A549 (cell line): ENCODE data around the gene TMCC3. TPM values are rescaled to one million over a fixed set of nuclear protein-coding genes. Genes with fewer than 3 reads are reported as not detected.

Source experiments
- ATAC-seq, 2 experiments: fragments of 200-7000 bp in 1 of 2; fragments of >200 bp in 1 of 2; cut with Nextera tagmentation in 1 of 2; cut with Tn5 transposase in 1 of 2; 3 replicates each; pipeline versions ENCODE4 v1.8.0 to v1.9.1; 2018 to 2020; ENCODE audit warnings: mild to moderate bottlenecking in 1 of 2, moderate library complexity in 1 of 2
- CTCF ChIA-PET: fragments of 300-600 bp; sonication (Branson Sonifier 250); formaldehyde crosslinking; extraction: SDS; loops from one replicate; lab custom pipeline; 2021; ENCODE audit warnings: antibody characterized with exemption, inconsistent platforms; lab: Yijun Ruan, JAX
- POLR2A ChIA-PET: fragments of 350-600 bp; formaldehyde crosslinking; extraction: SDS; loops from one replicate; lab custom pipeline; 2021; ENCODE audit warnings: antibody characterized with exemption, inconsistent platforms; lab: Yijun Ruan, JAX
- DNase-seq, 2 experiments: peaks; one replicate each; pipeline versions ENCODE4 v3.0.0 to v3.0.0-alpha.2; 2011 to 2016; ENCODE audit warnings: low read depth in 1 of 2, low spot score in 1 of 2
- FAIRE-seq: peaks from 2 replicates; lab custom pipeline; 2011; peaks lifted over from hg19 to GRCh38; lab: Jason Lieb, UNC
- H3K27ac ChIP-seq, 2 experiments: fragments of >200 bp; sonication (Bioruptor Twin); formaldehyde crosslinking; 3 replicates each; pipeline ENCODE4 v1.5.1; 2016 to 2017
- H3K4me1 ChIP-seq: fragments of >200 bp; sonication (Bioruptor Twin); formaldehyde crosslinking; 3 replicates; pipeline ENCODE4 v1.6.1; 2016
- H3K4me2 ChIP-seq: fragments of >200 bp; sonication (Bioruptor Twin); formaldehyde crosslinking; 3 replicates; pipeline ENCODE4 v1.6.1; 2016
- H3K4me3 ChIP-seq: fragments of >200 bp; sonication (Bioruptor Twin); formaldehyde crosslinking; 3 replicates; pipeline ENCODE4 v1.5.1; 2016
- H3K9me3 ChIP-seq: fragments of >200 bp; sonication (Bioruptor Twin); formaldehyde crosslinking; 3 replicates; pipeline ENCODE4 v1.6.1; 2016
- CTCF ChIP-seq: fragments of >200 bp; sonication (Bioruptor Twin); formaldehyde crosslinking; IDR thresholded peaks from 3 replicates; pipeline ENCODE4 v1.5.1; 2016
- EHMT2 ChIP-seq: fragments of 200-600 bp; sonication (generic); IDR thresholded peaks from 2 replicates; pipeline ENCODE4 v1.6.1; 2016; ENCODE audit warnings: antibody characterized with exemption, low read depth, mild to moderate bottlenecking, moderate library complexity
- ELK1 ChIP-seq: fragments of 150-350 bp; IDR thresholded peaks from 2 replicates; pipeline ENCODE4 v1.6.1; 2014; ENCODE audit warnings: low read depth, mild to moderate bottlenecking, low read length
- EP300 ChIP-seq, 2 experiments: fragments of >200 bp; sonication (Bioruptor Twin); formaldehyde crosslinking; IDR thresholded peaks; 2 replicates in 1 of 2; 3 replicates in 1 of 2; pipeline ENCODE4 v1.6.1; 2016 to 2017
- GATA3 ChIP-seq: IDR thresholded peaks from 2 replicates; pipeline ENCODE4 v1.6.1; 2012; ENCODE audit warnings: borderline replicate concordance
- HDAC2 ChIP-seq: fragments of 200-600 bp; sonication (generic); IDR thresholded peaks from 2 replicates; pipeline ENCODE4 v1.6.1; 2016
- HES2 ChIP-seq: fragments of >200 bp; sonication (Bioruptor Twin); formaldehyde crosslinking; IDR thresholded peaks from 2 replicates; pipeline ENCODE4 v1.6.1; 2016
- HEYL ChIP-seq: fragments of 250-450 bp; sonication (Bioruptor Pico); IDR thresholded peaks from 2 replicates; pipeline ENCODE4 v1.8.0; 2021; ENCODE audit warnings: mild to moderate bottlenecking, moderate library complexity
- HMGXB4 ChIP-seq: fragments of 250-450 bp; sonication (Bioruptor Pico); IDR thresholded peaks from 2 replicates; pipeline ENCODE4 v1.5.0; 2021; ENCODE audit warnings: mild to moderate bottlenecking, moderate library complexity, borderline replicate concordance
- JUN ChIP-seq, 2 experiments: fragments of >200 bp; sonication (Bioruptor Twin); formaldehyde crosslinking; IDR thresholded peaks; 2 replicates in 1 of 2; 3 replicates in 1 of 2; pipeline ENCODE4 v1.6.1; 2016 to 2017
- KDM1A ChIP-seq: fragments of 200-600 bp; sonication (generic); IDR thresholded peaks from 2 replicates; pipeline ENCODE4 v1.6.1; 2016; ENCODE audit warnings: low read depth, mild to moderate bottlenecking
- KDM5A ChIP-seq: fragments of 200-600 bp; sonication (generic); IDR thresholded peaks from 2 replicates; pipeline ENCODE4 v1.6.1; 2016; ENCODE audit warnings: antibody characterized with exemption, mild to moderate bottlenecking
- MAFK ChIP-seq: fragments of 450-650 bp; IDR thresholded peaks from 2 replicates; pipeline ENCODE4 v1.6.1; 2014; ENCODE audit not compliant: partially characterized antibody
- MAZ ChIP-seq: fragments of 150-350 bp; IDR thresholded peaks from 2 replicates; pipeline ENCODE4 v1.6.1; 2014; ENCODE audit warnings: antibody characterized with exemption, low read depth, low read length, borderline replicate concordance
- MYC ChIP-seq: IDR thresholded peaks from 2 replicates; pipeline ENCODE4 v1.6.1; 2012; ENCODE audit warnings: mild to moderate bottlenecking, inconsistent platforms, low read length, improper control_type of control experiment, borderline replicate concordance
- NFE2L2 ChIP-seq: fragments of 150-350 bp; conservative IDR thresholded peaks from 2 replicates; pipeline ENCODE4 v1.6.1; 2014; ENCODE audit warnings: low read length
- NR3C1 ChIP-seq: fragments of >200 bp; sonication (Bioruptor Twin); formaldehyde crosslinking; IDR thresholded peaks from 3 replicates; pipeline ENCODE4 v1.6.1; 2017
- RAD21 ChIP-seq, 2 experiments: fragments of >200 bp in 1 of 2; sonication (Bioruptor Twin) in 1 of 2; formaldehyde crosslinking in 1 of 2; IDR thresholded peaks in 1 of 2; conservative IDR thresholded peaks in 1 of 2; 2 replicates in 1 of 2; 3 replicates in 1 of 2; pipeline ENCODE4 v1.6.1; 2012 to 2018; ENCODE audit warnings: inconsistent platforms in 1 of 2
- RARB ChIP-seq: fragments of 250-450 bp; sonication (Bioruptor Pico); IDR thresholded peaks from 2 replicates; pipeline ENCODE4 v1.8.0; 2021; ENCODE audit warnings: mild to moderate bottlenecking, moderate library complexity
- RCOR1 ChIP-seq: fragments of 150-350 bp; IDR thresholded peaks from 2 replicates; pipeline ENCODE4 v1.6.1; 2014; ENCODE audit warnings: antibody characterized with exemption, low read length, low read depth
- RFX5 ChIP-seq: fragments of 450-650 bp; IDR thresholded peaks from 2 replicates; pipeline ENCODE4 v1.7.1; 2014; ENCODE audit warnings: antibody characterized with exemption, mild to moderate bottlenecking, moderate library complexity
- RNF2 ChIP-seq: fragments of 200-600 bp; sonication (generic); IDR thresholded peaks from 2 replicates; pipeline ENCODE4 v1.6.1; 2016; ENCODE audit warnings: low read depth, mild to moderate bottlenecking, antibody characterized with exemption, moderate library complexity, borderline replicate concordance
- SMC3 ChIP-seq: fragments of >200 bp; sonication (Bioruptor Twin); formaldehyde crosslinking; IDR thresholded peaks from 3 replicates; pipeline ENCODE4 v1.6.1; 2018; ENCODE audit warnings: inconsistent platforms
- TFCP2L1 ChIP-seq: fragments of 250-450 bp; sonication (Bioruptor Pico); IDR thresholded peaks from 2 replicates; pipeline ENCODE4 v1.5.0; 2021; ENCODE audit warnings: mild to moderate bottlenecking
- TP53 ChIP-seq: fragments of 250-450 bp; sonication (Bioruptor Pico); IDR thresholded peaks from 2 replicates; pipeline ENCODE4 v1.5.0; 2021; ENCODE audit warnings: mild to moderate bottlenecking, moderate library complexity
- ZC3H11A ChIP-seq: fragments of 450-650 bp; IDR thresholded peaks from 2 replicates; pipeline ENCODE4 v1.6.1; 2014; ENCODE audit warnings: antibody characterized with exemption, mild to moderate bottlenecking
- ZFP36 ChIP-seq: fragments of 450-650 bp; IDR thresholded peaks from 2 replicates; pipeline ENCODE4 v1.6.1; 2014; ENCODE audit warnings: borderline replicate concordance; ENCODE audit not compliant: partially characterized antibody
- ZNF302 ChIP-seq: fragments of 250-450 bp; sonication (Bioruptor Pico); IDR thresholded peaks from 2 replicates; pipeline ENCODE4 v1.9.0; 2021; ENCODE audit warnings: inconsistent platforms, mild to moderate bottlenecking, moderate library complexity
- ZSCAN20 ChIP-seq: fragments of 250-450 bp; sonication (Bioruptor Pico); IDR thresholded peaks from 2 replicates; pipeline ENCODE4 v1.8.0; 2022; ENCODE audit warnings: mild to moderate bottlenecking, moderate library complexity
- WGBS: methylation state at CpG from one replicate; pipeline ENCODE4 v1.1.6; 2017; ENCODE audit errors: missing lambda C conversion rate; 5-methylcytosine and 5-hydroxymethylcytosine counted together
- polyA plus RNA-seq, 4 experiments: library from polyadenylated mRNA; depleted of rRNA in 3 of 4; stranded (reverse); fragments of >200 nt; fragmentation: RNase III in 1 of 4; extraction: RNeasy Plus Mini Kit Qiagen cat#74134 plus additional on column Dnase treatment in 1 of 4; gene quantifications; 2 replicates in 3 of 4; 3 replicates in 1 of 4; pipeline ENCODE4 v1.2.3, GENCODE V29; 2011 to 2017

The TMCC3 gene
- polyA plus RNA-seq, 2 of the 4 experiments (the other 2 are of a cell fraction) = 0.50 to 0.62 TPM

GRCh38 chr12:94604366-94604698 is 46.0 kb downstream of the TMCC3 start:
- FAIRE-seq = no peak
- Histone ChIP-seq H3K4me3 (no peak overlapping the region), H3K4me2 (no peak overlapping the region), H3K4me1 (no peaks in the 10 kb centered on the region), H3K27ac (no peak overlapping the region), H3K9me3 (no peaks in the 10 kb centered on the region)
- 29% methylated on average over 3 of the region's 3 CpGs for WGBS
- CTCF ChIA-PET = interaction anchor here (0.6 to 1.5 kb wide), 12 partner anchors 12 to 378 kb away, joined by 3 to 11 read pairs (median 3); no protein-coding TSS in a partner anchor
- DNase-seq = no peak
- no peak for ATAC-seq
- TF ChIP-seq GATA3 = no peak
- no peak for TF ChIP-seq RNF2
- no peak for TF ChIP-seq KDM5A
- no peak for TF ChIP-seq TP53 (CRISPR knock-in tag)
- no peak for TF ChIP-seq ELK1
- no peak for TF ChIP-seq ZC3H11A
- no peak for TF ChIP-seq HMGXB4 (CRISPR knock-in tag)
- no peak for TF ChIP-seq EHMT2
- TF ChIP-seq ZNF302 (CRISPR knock-in tag) = no peak
- no peak for TF ChIP-seq HES2
- no peak for TF ChIP-seq JUN (IDR thresholded peaks at IDR 0.05)
- TF ChIP-seq HEYL (CRISPR knock-in tag) = no peak
- no peak for TF ChIP-seq ZFP36
- POLR2A ChIA-PET = no interaction called here

GRCh38 chr12:94603434-94604365 is 46.7 kb downstream of the TMCC3 start:
- Histone ChIP-seq H3K27ac (no peak overlapping the region), H3K4me2 (no peak overlapping the region), H3K4me3 (no peak overlapping the region), H3K4me1 (no peaks in the 10 kb centered on the region), H3K9me3 (no peaks in the 10 kb centered on the region)
- DNase-seq = peak; percentile 27 to 50
- TF ChIP-seq RNF2 (no peak), RFX5 (no peak), RCOR1 (no peak), RAD21 (conservative IDR thresholded peaks at IDR 0.05 in 1 of 2, IDR thresholded peaks at IDR 0.05 in 1 of 2) (peak; percentile 68 to 75), CTCF (peak; percentile 80), SMC3 (peak; percentile 85), RARB (CRISPR knock-in tag) (no peak), ZSCAN20 (CRISPR knock-in tag) (no peak), MYC (no peak), NFE2L2 (no peak), MAZ (no peak), TFCP2L1 (CRISPR knock-in tag) (no peak), EP300 (IDR thresholded peaks at IDR 0.05) (no peak), MAFK (no peak), KDM1A (no peak), NR3C1 (no peak), HDAC2 (no peak)
- no peak for FAIRE-seq
- ChIA-PET CTCF (interaction anchor here (0.6 to 1.5 kb wide), 17 partner anchors 9 to 931 kb away, joined by 3 to 11 read pairs (median 3); no protein-coding TSS in a partner anchor), POLR2A (no interaction called here)
- whole genome bisulfite sequencing = 26% methylated on average over 7 of the region's 7 CpGs
- ATAC-seq = peak; percentile 74 to 90; a peak in 4 of 6 replicates
